VCaP (cell line): ENCODE data around the gene TFIP11.

Experiments used
- H3K27ac ChIP-seq: fragments of 450-650 bp; 2 replicates; pipeline ENCODE4 v1.5.1; 2017
- CTCF ChIP-seq: fragments of 450-650 bp; conservative IDR thresholded peaks from 2 replicates; pipeline ENCODE4 v1.5.1; 2017; ENCODE audit warnings: mild to moderate bottlenecking, moderate library complexity

Gene TFIP11

GRCh38 chr22:26553056-26553752 lies 40.9 kb upstream of the TFIP11 start:
- H3K27ac ChIP-seq: no peak overlapping the region; the same call in 1 of the 2 replicates
- no peak for TF ChIP-seq CTCF

- no peak for TF ChIP-seq CTCF
- no peak overlapping the region; the same call in 1 of the 2 replicates for H3K27ac ChIP-seq
These were observed 40.2 kb upstream of the TFIP11 start for GRCh38 chr22:26552466-26552865.

- no peak for TF ChIP-seq CTCF
- H3K27ac ChIP-seq: no peak overlapping the region
These were observed 39.3 kb upstream of the TFIP11 start for GRCh38 chr22:26551568-26551967.

GRCh38 chr22:26550498-26551033 lies 38.3 kb upstream of the TFIP11 start:
- TF ChIP-seq CTCF: no peak
- H3K27ac ChIP-seq: no peak overlapping the region

GRCh38 chr22:26549902-26550497 lies 37.7 kb upstream of the TFIP11 start:
- TF ChIP-seq CTCF: no peak
- H3K27ac ChIP-seq: no peak overlapping the region

GRCh38 chr22:26548984-26549383 lies 36.7 kb upstream of the TFIP11 start:
- H3K27ac ChIP-seq: no peak overlapping the region
- TF ChIP-seq CTCF: no peak

GRCh38 chr22:26548303-26548702 lies 36.0 kb upstream of the TFIP11 start:
- no peak overlapping the region for H3K27ac ChIP-seq
- no peak for TF ChIP-seq CTCF
